ENCODE measurements around the gene RIMS4.

- TF ChIP-seq, protein P1, sequence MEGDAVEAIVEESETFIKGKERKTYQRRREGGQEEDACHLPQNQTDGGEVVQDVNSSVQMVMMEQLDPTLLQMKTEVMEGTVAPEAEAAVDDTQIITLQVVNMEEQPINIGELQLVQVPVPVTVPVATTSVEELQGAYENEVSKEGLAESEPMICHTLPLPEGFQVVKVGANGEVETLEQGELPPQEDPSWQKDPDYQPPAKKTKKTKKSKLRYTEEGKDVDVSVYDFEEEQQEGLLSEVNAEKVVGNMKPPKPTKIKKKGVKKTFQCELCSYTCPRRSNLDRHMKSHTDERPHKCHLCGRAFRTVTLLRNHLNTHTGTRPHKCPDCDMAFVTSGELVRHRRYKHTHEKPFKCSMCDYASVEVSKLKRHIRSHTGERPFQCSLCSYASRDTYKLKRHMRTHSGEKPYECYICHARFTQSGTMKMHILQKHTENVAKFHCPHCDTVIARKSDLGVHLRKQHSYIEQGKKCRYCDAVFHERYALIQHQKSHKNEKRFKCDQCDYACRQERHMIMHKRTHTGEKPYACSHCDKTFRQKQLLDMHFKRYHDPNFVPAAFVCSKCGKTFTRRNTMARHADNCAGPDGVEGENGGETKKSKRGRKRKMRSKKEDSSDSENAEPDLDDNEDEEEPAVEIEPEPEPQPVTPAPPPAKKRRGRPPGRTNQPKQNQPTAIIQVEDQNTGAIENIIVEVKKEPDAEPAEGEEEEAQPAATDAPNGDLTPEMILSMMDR (IDR thresholded peaks at IDR 0.05; ENCODE audit: low read length) = no peak
- TF ChIP-seq EZH2 (optimal IDR thresholded peaks at IDR 0.05; ENCODE audit: low read depth, low read length) = no peak
- TF ChIP-seq EZH2phosphoT487 (IDR thresholded peaks at IDR 0.05; ENCODE audit: low read length) = no peak
Measured at GRCh38 chr20:44769481-44769863, 40.9 kb downstream of the RIMS4 start.

Data from MM.1S (cell line).